GM23338 (cell line): ENCODE results near the gene GNPDA2. TPM values are rescaled to one million over a fixed set of nuclear protein-coding genes. Genes with fewer than 3 reads are reported as not detected.
"Not testable (repeated sequence)": the region's sequence is repeated elsewhere in the genome, so short reads cannot be mapped to it uniquely, and the experiment has no call there.

Experiments used
- ATAC-seq: fragments of 200-7000 bp; cut with Tn5 transposase; 3 replicates; pipeline ENCODE4 v1.9.1; 2020
- DNase-seq: peaks from one replicate; pipeline ENCODE4 v3.0.0-alpha.2; 2015; ENCODE audit warnings: low spot score
- H2AFZ ChIP-seq: fragments of 200-600 bp; sonication (generic); 2 replicates; pipeline ENCODE4 v1.8.0; 2016; ENCODE audit warnings: antibody characterized with exemption, mild to moderate bottlenecking, moderate library complexity
- H3F3A ChIP-seq: fragments of 200-600 bp; sonication (generic); replicated peaks from 2 replicates; pipeline ENCODE4 v1.8.0; 2017; ENCODE audit warnings: antibody characterized with exemption, mixed run types, low read depth
- H3K27ac ChIP-seq: fragments of 200-600 bp; sonication (generic); 2 replicates; pipeline ENCODE4 v1.6.1; 2016; ENCODE audit warnings: low read depth
- H3K27me3 ChIP-seq: fragments of 200-600 bp; sonication (generic); 2 replicates; pipeline ENCODE4 v1.8.0; 2016; ENCODE audit warnings: mild to moderate bottlenecking, mixed run types, moderate library complexity; ENCODE audit not compliant: insufficient read depth
- H3K36me3 ChIP-seq: fragments of 200-600 bp; sonication (generic); 2 replicates; pipeline ENCODE4 v1.8.0; 2016; ENCODE audit warnings: mild to moderate bottlenecking; ENCODE audit not compliant: insufficient read depth
- H3K4me1 ChIP-seq: fragments of 200-600 bp; sonication (generic); 2 replicates; pipeline ENCODE4 v1.8.0; 2016; ENCODE audit warnings: mild to moderate bottlenecking, moderate library complexity; ENCODE audit not compliant: insufficient read depth
- H3K4me2 ChIP-seq: fragments of 200-600 bp; sonication (generic); 2 replicates; pipeline ENCODE4 v1.7.1; 2017; ENCODE audit warnings: mixed run types
- H3K4me3 ChIP-seq: fragments of 200-600 bp; sonication (generic); 2 replicates; pipeline ENCODE4 v1.6.1; 2016; ENCODE audit warnings: mixed run types
- H3K79me2 ChIP-seq: fragments of 200-600 bp; sonication (generic); replicated peaks from 2 replicates; pipeline ENCODE4 v1.8.0; 2017; ENCODE audit warnings: mild to moderate bottlenecking; ENCODE audit not compliant: insufficient read depth
- H3K9me2 ChIP-seq: fragments of 200-600 bp; sonication (generic); 2 replicates; pipeline ENCODE4 v1.8.0; 2017; ENCODE audit not compliant: insufficient read depth
- H4K20me1 ChIP-seq: fragments of 200-600 bp; sonication (generic); replicated peaks from 2 replicates; pipeline ENCODE4 v1.8.0; 2017; ENCODE audit warnings: mild to moderate bottlenecking; ENCODE audit not compliant: insufficient read depth
- H3K27ac Mint-ChIP-seq: 2 replicates; pipeline ENCODE4 v1.8.0; 2020; ENCODE audit warnings: inconsistent platforms, mild to moderate bottlenecking, moderate library complexity, mixed read lengths
- H3K27me3 Mint-ChIP-seq: 3 replicates; pipeline ENCODE4 v1.8.0; 2022; ENCODE audit warnings: low read depth, mild to moderate bottlenecking, moderate library complexity, mixed read lengths, inconsistent platforms; ENCODE audit not compliant: insufficient read depth, poor library complexity
- H3K36me3 Mint-ChIP-seq: 3 replicates; pipeline ENCODE4 v1.8.0; 2021; ENCODE audit warnings: low read depth, mild to moderate bottlenecking, inconsistent platforms, moderate library complexity, mixed read lengths
- H3K4me1 Mint-ChIP-seq: 3 replicates; pipeline ENCODE4 v1.8.0; 2020; ENCODE audit warnings: mild to moderate bottlenecking, inconsistent platforms, mixed read lengths
- H3K4me3 Mint-ChIP-seq: 3 replicates; pipeline ENCODE4 v1.8.0; 2021; ENCODE audit warnings: moderate library complexity, mild to moderate bottlenecking, inconsistent platforms, mixed read lengths
- H3K9me3 Mint-ChIP-seq: 3 replicates; pipeline ENCODE4 v1.8.0; 2020; ENCODE audit warnings: moderate library complexity, mild to moderate bottlenecking, inconsistent platforms, mixed read lengths
- JUNB ChIP-seq: IDR thresholded peaks from one replicate; pipeline ENCODE4 v1.6.1; 2016; ENCODE audit warnings: antibody characterized with exemption; ENCODE audit not compliant: unreplicated experiment
- POLR2AphosphoS5 ChIP-seq: IDR thresholded peaks from 2 replicates; pipeline ENCODE4 v1.6.1; 2016; ENCODE audit warnings: antibody characterized with exemption, low read depth
- polyA plus RNA-seq: library from polyadenylated mRNA; unstranded; fragments of >200 nt; fragmentation: Nextera tagmentation; extraction: Ambion mirVana; gene quantifications from 2 replicates; pipeline ENCODE4 v1.2.1, GENCODE V29; 2016
- total RNA-seq: library from RNA; depleted of rRNA; stranded (reverse); fragments of >200 nt; shearing (Covaris generic); gene quantifications from 2 replicates; pipeline ENCODE4 v1.2.3, GENCODE V29; 2014
- TF ChIP-seq, protein P1 (sequence below): fragments of 250-450 bp; sonication (Bioruptor Pico); IDR thresholded peaks from 2 replicates; pipeline ENCODE4 v1.5.0; 2020; ENCODE audit warnings: mild to moderate bottlenecking, moderate library complexity
- TF ChIP-seq, protein P2 (sequence below): IDR thresholded peaks from 2 replicates; pipeline ENCODE4 v1.6.1; 2016; ENCODE audit warnings: antibody characterized with exemption

GNPDA2 gene
- total and polyA plus RNA-seq, 2 experiments from 2014 or later = 6.4 to 7.7 TPM

DNA sequence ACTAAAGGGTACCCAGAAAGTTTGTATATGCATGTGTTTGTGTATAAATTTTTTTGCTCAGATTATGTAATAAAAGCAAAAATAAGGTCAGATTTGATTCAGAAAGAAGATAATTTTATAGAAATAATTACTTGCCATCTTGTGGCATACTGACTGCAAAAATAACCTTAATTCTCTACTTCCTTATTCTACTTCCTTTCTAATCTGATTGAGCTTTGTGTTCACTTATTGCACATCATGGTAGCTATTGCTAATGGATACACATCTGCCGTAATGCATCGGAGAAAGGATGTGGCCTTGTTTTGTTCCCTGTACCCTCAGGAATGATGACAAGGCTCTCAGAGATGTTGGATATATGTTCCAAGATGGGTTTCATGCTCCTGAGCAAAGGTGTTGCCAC is 10.5 kb upstream of the GNPDA2 start (continued):
- TF ChIP-seq, protein P1, sequence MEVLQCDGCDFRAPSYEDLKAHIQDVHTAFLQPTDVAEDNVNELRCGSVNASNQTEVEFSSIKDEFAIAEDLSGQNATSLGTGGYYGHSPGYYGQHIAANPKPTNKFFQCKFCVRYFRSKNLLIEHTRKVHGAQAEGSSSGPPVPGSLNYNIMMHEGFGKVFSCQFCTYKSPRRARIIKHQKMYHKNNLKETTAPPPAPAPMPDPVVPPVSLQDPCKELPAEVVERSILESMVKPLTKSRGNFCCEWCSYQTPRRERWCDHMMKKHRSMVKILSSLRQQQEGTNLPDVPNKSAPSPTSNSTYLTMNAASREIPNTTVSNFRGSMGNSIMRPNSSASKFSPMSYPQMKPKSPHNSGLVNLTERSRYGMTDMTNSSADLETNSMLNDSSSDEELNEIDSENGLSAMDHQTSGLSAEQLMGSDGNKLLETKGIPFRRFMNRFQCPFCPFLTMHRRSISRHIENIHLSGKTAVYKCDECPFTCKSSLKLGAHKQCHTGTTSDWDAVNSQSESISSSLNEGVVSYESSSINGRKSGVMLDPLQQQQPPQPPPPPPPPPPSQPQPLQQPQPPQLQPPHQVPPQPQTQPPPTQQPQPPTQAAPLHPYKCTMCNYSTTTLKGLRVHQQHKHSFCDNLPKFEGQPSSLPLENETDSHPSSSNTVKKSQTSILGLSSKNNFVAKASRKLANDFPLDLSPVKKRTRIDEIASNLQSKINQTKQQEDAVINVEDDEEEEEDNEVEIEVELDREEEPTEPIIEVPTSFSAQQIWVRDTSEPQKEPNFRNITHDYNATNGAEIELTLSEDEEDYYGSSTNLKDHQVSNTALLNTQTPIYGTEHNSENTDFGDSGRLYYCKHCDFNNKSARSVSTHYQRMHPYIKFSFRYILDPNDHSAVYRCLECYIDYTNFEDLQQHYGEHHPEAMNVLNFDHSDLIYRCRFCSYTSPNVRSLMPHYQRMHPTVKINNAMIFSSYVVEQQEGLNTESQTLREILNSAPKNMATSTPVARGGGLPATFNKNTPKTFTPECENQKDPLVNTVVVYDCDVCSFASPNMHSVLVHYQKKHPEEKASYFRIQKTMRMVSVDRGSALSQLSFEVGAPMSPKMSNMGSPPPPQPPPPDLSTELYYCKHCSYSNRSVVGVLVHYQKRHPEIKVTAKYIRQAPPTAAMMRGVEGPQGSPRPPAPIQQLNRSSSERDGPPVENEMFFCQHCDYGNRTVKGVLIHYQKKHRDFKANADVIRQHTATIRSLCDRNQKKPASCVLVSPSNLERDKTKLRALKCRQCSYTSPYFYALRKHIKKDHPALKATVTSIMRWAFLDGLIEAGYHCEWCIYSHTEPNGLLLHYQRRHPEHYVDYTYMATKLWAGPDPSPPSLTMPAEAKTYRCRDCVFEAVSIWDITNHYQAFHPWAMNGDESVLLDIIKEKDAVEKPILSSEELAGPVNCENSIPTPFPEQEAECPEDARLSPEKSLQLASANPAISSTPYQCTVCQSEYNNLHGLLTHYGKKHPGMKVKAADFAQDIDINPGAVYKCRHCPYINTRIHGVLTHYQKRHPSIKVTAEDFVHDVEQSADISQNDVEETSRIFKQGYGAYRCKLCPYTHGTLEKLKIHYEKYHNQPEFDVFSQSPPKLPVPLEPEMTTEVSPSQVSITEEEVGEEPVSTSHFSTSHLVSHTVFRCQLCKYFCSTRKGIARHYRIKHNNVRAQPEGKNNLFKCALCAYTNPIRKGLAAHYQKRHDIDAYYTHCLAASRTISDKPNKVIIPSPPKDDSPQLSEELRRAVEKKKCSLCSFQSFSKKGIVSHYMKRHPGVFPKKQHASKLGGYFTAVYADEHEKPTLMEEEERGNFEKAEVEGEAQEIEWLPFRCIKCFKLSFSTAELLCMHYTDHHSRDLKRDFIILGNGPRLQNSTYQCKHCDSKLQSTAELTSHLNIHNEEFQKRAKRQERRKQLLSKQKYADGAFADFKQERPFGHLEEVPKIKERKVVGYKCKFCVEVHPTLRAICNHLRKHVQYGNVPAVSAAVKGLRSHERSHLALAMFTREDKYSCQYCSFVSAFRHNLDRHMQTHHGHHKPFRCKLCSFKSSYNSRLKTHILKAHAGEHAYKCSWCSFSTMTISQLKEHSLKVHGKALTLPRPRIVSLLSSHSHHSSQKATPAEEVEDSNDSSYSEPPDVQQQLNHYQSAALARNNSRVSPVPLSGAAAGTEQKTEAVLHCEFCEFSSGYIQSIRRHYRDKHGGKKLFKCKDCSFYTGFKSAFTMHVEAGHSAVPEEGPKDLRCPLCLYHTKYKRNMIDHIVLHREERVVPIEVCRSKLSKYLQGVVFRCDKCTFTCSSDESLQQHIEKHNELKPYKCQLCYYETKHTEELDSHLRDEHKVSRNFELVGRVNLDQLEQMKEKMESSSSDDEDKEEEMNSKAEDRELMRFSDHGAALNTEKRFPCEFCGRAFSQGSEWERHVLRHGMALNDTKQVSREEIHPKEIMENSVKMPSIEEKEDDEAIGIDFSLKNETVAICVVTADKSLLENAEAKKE (CRISPR knock-in tag) = no peak
- TF ChIP-seq, protein P2, sequence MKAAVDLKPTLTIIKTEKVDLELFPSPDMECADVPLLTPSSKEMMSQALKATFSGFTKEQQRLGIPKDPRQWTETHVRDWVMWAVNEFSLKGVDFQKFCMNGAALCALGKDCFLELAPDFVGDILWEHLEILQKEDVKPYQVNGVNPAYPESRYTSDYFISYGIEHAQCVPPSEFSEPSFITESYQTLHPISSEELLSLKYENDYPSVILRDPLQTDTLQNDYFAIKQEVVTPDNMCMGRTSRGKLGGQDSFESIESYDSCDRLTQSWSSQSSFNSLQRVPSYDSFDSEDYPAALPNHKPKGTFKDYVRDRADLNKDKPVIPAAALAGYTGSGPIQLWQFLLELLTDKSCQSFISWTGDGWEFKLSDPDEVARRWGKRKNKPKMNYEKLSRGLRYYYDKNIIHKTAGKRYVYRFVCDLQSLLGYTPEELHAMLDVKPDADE = no peak
- TF ChIP-seq POLR2AphosphoS5 (no peak), JUNB (no peak)

DNA sequence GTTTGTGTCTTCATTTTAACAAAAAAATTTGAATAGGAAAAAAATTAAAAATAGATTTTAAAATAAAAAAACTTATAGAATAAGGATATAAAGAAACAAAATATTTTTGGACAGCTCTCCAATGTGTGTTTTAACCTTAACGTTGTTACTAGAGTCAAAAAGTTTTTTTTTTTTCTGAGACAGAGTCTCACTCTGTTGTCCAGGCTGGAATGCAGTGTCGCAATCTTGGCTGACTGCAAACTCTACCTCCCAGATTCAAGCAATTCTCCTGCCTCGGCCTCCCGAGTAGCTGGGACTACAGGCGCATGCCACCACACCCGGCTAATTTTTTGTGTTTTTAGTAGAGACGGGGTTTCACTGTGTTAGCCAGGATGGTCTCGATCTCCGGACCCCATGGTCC is 2.3 kb upstream of the GNPDA2 start:
- H3K36me3 Mint-ChIP-seq, H3K36me3 ChIP-seq, H3K27me3 Mint-ChIP-seq, H2AFZ ChIP-seq, H3K9me2 ChIP-seq, ATAC-seq, H3K27ac Mint-ChIP-seq, H3K4me2 ChIP-seq, H3K27ac ChIP-seq, H3K4me3 Mint-ChIP-seq, H3F3A ChIP-seq, DNase-seq, H4K20me1 ChIP-seq, H3K4me3 ChIP-seq, H3K9me3 Mint-ChIP-seq, H3K4me1 ChIP-seq: not testable (repeated sequence)
- Histone ChIP-seq H3K79me2 (peaks cover 17% of the 10 kb centered on the region), H3K27me3 (peaks cover 19% of the 10 kb centered on the region)
- H3K4me1 Mint-ChIP-seq = peaks cover 15% of the 10 kb centered on the region; the same call in 2 of the 3 replicates
